MG63 (cell line): ENCODE data around the gene DTNA. TPM values are rescaled to one million over a fixed set of nuclear protein-coding genes. Genes with fewer than 3 reads are reported as not detected.
A peak's percentile ranks its signal among the peaks of the same experiment; 100 is the strongest.
"Not testable (repeated sequence)": the region's sequence is repeated elsewhere in the genome, so short reads cannot be mapped to it uniquely, and the experiment has no call there.

Experiments
- DNase-seq: peaks from one replicate; pipeline ENCODE4 v3.0.0-alpha.2; 2020
- H3K27me3 ChIP-seq: fragments of 250-450 bp; sonication (Bioruptor Pico); 2 replicates; pipeline ENCODE4 v1.5.1; 2020; ENCODE audit warnings: mild to moderate bottlenecking, moderate library complexity
- H3K36me3 ChIP-seq: fragments of 250-450 bp; sonication (Bioruptor Pico); 2 replicates; pipeline ENCODE4 v1.5.1; 2020; ENCODE audit warnings: mild to moderate bottlenecking, moderate library complexity
- H3K4me3 ChIP-seq: fragments of 250-450 bp; sonication (Bioruptor Pico); 2 replicates; pipeline ENCODE4 v1.5.1; 2020; ENCODE audit warnings: mild to moderate bottlenecking, moderate library complexity
- H3K9me3 ChIP-seq: fragments of 250-450 bp; sonication (Bioruptor Pico); 2 replicates; pipeline ENCODE4 v1.5.1; 2020; ENCODE audit warnings: mild to moderate bottlenecking, moderate library complexity
- total RNA-seq: library from RNA; depleted of rRNA; stranded (reverse); fragments of >200 nt; shearing (Covaris generic); gene quantifications from 2 replicates; pipeline ENCODE4 v1.2.3, GENCODE V29; 2014; ENCODE audit warnings: low replicate concordance; rRNA removed

Gene DTNA
- total RNA-seq: 0.22 and 0.33 TPM in 2 replicates

- no peaks in the 10 kb centered on the region for H3K27me3 ChIP-seq
- H3K36me3 ChIP-seq: no peaks in the 10 kb centered on the region
- peak; percentile 2 for DNase-seq
- no peak within 1 kb of the TSS for H3K4me3 ChIP-seq
- H3K9me3 ChIP-seq: no peaks in the 10 kb centered on the region
Observed at GRCh38 chr18:34709750-34710441, at the start of gene DTNA. Gene DTNA (plus strand): TSS chr18:34710298. CDS start chr18:34755977, 45,679 bp downstream.

DNA sequence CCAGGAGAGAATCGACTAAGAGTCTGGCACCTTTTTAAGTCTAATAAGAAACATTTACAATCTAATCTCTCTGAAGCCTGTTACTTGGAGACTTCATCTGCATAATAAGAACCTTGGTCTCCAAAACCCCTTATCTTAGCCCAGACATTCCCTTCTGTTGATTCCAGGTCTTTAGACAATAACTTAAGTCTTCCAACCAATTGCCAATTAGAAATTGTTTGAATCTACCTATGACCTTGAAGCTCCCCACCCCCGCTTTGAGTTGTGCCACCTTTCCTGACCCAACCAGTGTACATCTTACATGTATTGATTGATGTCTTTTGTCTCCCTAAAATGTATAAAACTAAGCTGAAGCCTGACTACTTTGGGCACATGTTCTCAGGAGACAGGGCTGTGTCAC lies 49.5 kb upstream of the DTNA start:
- no peak for DNase-seq
- Histone ChIP-seq H3K4me3 (no peak overlapping the region), H3K9me3 (no peaks in the 10 kb centered on the region), H3K36me3 (no peaks in the 10 kb centered on the region), H3K27me3 (no peaks in the 10 kb centered on the region)

DNA sequence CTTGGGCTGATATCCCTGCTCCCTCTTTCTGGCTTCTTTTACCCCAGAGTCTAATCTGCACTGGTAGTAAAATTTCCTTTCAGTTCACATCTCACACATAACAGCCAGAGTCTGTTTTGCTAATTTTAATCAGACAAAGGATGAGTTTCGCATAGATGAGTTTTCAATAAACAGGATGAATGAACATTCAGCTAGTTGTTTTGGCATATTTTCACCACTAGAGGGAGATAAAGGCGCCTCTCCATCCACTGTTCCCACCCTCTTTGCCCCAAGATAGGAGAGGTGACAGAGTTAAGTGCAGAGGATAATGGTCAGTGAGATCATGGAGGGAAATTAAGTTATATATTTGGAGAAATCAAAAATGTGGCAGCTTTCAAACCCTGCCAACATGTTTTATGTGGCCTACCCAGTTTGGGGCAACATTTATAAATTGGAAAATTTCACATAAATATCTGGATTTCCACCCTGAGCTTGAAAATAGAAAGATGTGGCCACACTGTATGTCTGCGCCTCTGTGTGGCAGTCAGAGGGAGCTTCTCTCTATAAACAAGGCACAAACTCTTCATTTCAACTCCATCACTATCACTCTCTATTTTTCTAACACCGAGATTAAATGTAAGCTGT lies 48.5 kb upstream of the DTNA start:
- H3K36me3 ChIP-seq: no peaks in the 10 kb centered on the region
- no peaks in the 10 kb centered on the region for H3K9me3 ChIP-seq
- no peak overlapping the region for H3K4me3 ChIP-seq
- H3K27me3 ChIP-seq: no peaks in the 10 kb centered on the region
- DNase-seq: no peak

GRCh38 chr18:34676816-34677574 lies 33.1 kb upstream of the DTNA start:
- H3K4me3 ChIP-seq: no peak overlapping the region
- H3K27me3 ChIP-seq: no peaks in the 10 kb centered on the region; the same call in 1 of the 2 replicates
- no peaks in the 10 kb centered on the region for H3K36me3 ChIP-seq
- H3K9me3 ChIP-seq: no peaks in the 10 kb centered on the region
- no peak for DNase-seq

GRCh38 chr18:34689750-34690149 lies 20.3 kb upstream of the DTNA start:
- H3K27me3 ChIP-seq, H3K9me3 ChIP-seq, H3K4me3 ChIP-seq, H3K36me3 ChIP-seq, DNase-seq: not testable (repeated sequence)

- Histone ChIP-seq H3K27me3 (no peaks in the 10 kb centered on the region), H3K9me3 (no peaks in the 10 kb centered on the region), H3K4me3 (no peak overlapping the region), H3K36me3 (no peaks in the 10 kb centered on the region)
- no peak for DNase-seq
Observed at GRCh38 chr18:34691614-34692013, 18.5 kb upstream of the DTNA start.

GRCh38 chr18:34694591-34695165 lies 15.4 kb upstream of the DTNA start:
- no peaks in the 10 kb centered on the region for H3K27me3 ChIP-seq
- H3K4me3 ChIP-seq: no peak overlapping the region
- no peak for DNase-seq
- H3K9me3 ChIP-seq: no peaks in the 10 kb centered on the region
- no peaks in the 10 kb centered on the region for H3K36me3 ChIP-seq

DNA sequence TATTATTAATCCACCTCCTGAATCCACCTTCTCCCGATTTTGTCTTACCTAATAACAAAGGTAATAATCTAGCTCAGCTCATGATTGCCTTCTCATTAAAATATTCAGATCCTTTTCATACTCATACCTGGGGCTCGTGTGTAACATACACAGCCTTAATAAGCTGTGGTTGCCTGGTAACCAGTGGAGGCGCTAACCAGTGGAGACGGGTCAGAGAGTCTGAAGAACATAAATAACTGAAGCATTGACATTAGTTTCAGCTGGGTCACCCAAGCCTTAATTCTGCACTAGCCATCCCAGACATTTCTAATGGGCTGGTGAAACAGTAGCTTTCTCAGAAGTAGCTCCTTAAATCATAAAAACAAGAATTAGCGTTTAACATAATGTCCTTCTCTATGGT lies 14.8 kb upstream of the DTNA start:
- no peaks in the 10 kb centered on the region for H3K27me3 ChIP-seq
- H3K9me3 ChIP-seq: no peaks in the 10 kb centered on the region
- no peaks in the 10 kb centered on the region for H3K36me3 ChIP-seq
- no peak for DNase-seq
- H3K4me3 ChIP-seq: no peak overlapping the region

DNA sequence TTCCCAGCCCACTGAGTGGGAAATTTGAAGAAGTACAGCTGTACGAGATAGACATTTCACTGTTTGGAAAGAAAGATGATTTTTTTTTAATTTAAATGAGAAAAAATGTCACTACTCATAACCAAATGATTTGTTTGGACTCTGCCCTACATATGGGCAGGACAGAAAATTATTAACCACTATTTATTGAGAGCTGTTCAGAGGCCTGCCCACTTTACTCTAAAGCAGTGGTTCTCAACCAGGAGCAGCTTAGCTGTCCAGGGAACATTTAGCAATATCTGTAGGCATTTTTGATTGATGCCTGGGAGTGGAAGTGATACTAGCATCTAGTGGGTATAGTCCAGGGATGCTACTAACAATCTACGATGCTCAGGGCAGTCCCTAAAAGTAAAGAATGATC lies 13.4 kb upstream of the DTNA start:
- no peaks in the 10 kb centered on the region for H3K9me3 ChIP-seq
- no peak overlapping the region for H3K4me3 ChIP-seq
- no peak for DNase-seq
- no peaks in the 10 kb centered on the region for H3K36me3 ChIP-seq
- H3K27me3 ChIP-seq: no peaks in the 10 kb centered on the region

GRCh38 chr18:34697233-34697632 lies 12.9 kb upstream of the DTNA start:
- DNase-seq: no peak
- Histone ChIP-seq H3K36me3 (no peaks in the 10 kb centered on the region), H3K4me3 (no peak overlapping the region), H3K9me3 (no peaks in the 10 kb centered on the region), H3K27me3 (no peaks in the 10 kb centered on the region)

- Histone ChIP-seq H3K4me3 (no peak overlapping the region), H3K27me3 (no peaks in the 10 kb centered on the region), H3K36me3 (no peaks in the 10 kb centered on the region), H3K9me3 (no peaks in the 10 kb centered on the region)
- DNase-seq: no peak
Observed at GRCh38 chr18:34697891-34698290, 12.2 kb upstream of the DTNA start.

DNA sequence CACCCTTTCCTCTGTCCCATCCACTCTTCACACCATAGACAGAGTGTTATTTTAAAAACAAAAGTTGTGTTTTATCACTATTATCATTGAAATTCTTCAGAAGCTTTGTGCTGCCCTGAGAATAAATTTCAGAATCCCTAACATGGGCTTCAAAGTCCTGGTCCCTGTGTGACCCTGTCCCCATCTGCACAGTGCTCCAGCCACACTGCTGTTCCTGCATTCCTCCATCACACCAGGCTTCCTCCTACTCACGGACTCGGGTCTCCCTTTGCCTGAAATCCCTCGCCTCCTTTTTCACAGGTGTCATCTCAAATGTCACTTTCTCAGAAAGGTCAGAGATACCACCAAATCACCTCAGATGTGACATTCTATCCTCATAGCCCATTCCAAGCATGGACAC lies 8.2 kb upstream of the DTNA start:
- no peaks in the 10 kb centered on the region for H3K9me3 ChIP-seq
- no peak overlapping the region for H3K4me3 ChIP-seq
- no peaks in the 10 kb centered on the region for H3K36me3 ChIP-seq
- H3K27me3 ChIP-seq: no peaks in the 10 kb centered on the region
- no peak for DNase-seq

DNA sequence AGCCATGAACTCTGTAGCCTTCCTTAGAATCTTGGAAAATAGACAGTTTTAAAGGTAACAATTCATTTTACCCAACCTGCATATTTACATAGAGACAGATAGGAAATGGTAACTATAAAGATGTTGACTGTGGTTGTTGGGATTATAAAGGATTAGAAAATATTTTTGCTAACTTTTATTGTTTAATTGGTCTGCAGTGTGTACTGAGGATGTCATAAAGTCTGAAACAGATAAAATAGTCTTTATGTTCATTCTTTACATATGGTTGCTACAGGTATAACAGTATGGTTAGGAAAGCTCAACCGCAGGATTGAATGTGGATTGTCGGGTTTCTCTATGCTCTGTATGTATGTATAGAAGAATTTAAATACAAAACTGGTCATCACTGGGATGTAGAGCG lies 7.3 kb upstream of the DTNA start:
- Histone ChIP-seq H3K9me3 (no peaks in the 10 kb centered on the region), H3K4me3 (no peak overlapping the region), H3K27me3 (no peaks in the 10 kb centered on the region), H3K36me3 (no peaks in the 10 kb centered on the region)
- no peak for DNase-seq

- Histone ChIP-seq H3K27me3 (no peaks in the 10 kb centered on the region), H3K36me3 (no peaks in the 10 kb centered on the region), H3K9me3 (no peaks in the 10 kb centered on the region), H3K4me3 (no peak overlapping the region)
- DNase-seq: no peak
Observed at GRCh38 chr18:34704074-34704473, 6.0 kb upstream of the DTNA start.

- H3K36me3 ChIP-seq: no peaks in the 10 kb centered on the region
- H3K9me3 ChIP-seq: no peaks in the 10 kb centered on the region
- no peak overlapping the region for H3K4me3 ChIP-seq
- DNase-seq: no peak
- H3K27me3 ChIP-seq: no peaks in the 10 kb centered on the region
Observed at GRCh38 chr18:34704823-34705222, 5.3 kb upstream of the DTNA start.

GRCh38 chr18:34707670-34708069 lies 2.4 kb upstream of the DTNA start:
- no peaks in the 10 kb centered on the region for H3K9me3 ChIP-seq
- no peaks in the 10 kb centered on the region for H3K27me3 ChIP-seq
- no peaks in the 10 kb centered on the region for H3K36me3 ChIP-seq
- DNase-seq: peak; percentile 46
- no peak overlapping the region for H3K4me3 ChIP-seq

DNA sequence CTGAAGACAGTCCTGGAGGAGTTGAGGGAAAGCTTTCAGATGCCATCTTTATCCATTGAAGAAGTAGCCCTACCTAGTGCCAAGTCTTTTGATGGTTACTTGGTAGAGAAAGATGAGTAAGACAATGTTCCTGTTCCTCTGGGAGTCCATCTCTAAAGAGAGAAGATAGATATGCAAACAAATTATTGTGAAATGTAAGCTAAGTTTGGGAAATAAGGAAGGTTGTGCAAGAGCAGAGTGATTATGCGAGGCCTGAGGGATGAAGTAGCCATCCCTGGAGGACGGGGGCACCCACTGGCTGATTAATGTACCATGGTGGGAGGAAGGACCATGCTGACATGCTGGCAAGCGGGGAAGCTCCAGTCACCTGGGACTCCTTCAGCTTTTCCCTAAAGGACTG lies 994 bp upstream of the DTNA start:
- H3K36me3 ChIP-seq: no peaks in the 10 kb centered on the region
- H3K4me3 ChIP-seq: no peak overlapping the region
- no peaks in the 10 kb centered on the region for H3K27me3 ChIP-seq
- H3K9me3 ChIP-seq: no peaks in the 10 kb centered on the region
- DNase-seq: peak; percentile 18
